Activated CD8-positive, alpha-beta T cell treated with anti-CD3 and anti-CD28 coated beads for 36 hours (primary cell): Measurements from ENCODE around the gene ATP1B2. TPM values are rescaled to one million over a fixed set of nuclear protein-coding genes. Genes with fewer than 3 reads are reported as not detected.

Experiments
- ATAC-seq: fragments of 200-7000 bp; cut with Tn5 transposase; one replicate; pipeline ENCODE4 v1.10.0; 2021; ENCODE audit warnings: mild to moderate bottlenecking, moderate library complexity
- CTCF ChIA-PET: fragments of 350-600 bp; sonication (Branson Sonifier 250); formaldehyde crosslinking; loops from one replicate; lab custom pipeline; 2021; ENCODE audit warnings: antibody characterized with exemption; lab: Charles Lee
- POLR2A ChIA-PET: fragments of 350-600 bp; sonication (Branson Sonifier 250); formaldehyde crosslinking; loops from one replicate; lab custom pipeline; 2021; ENCODE audit warnings: antibody characterized with exemption; lab: Charles Lee
- DNase-seq: peaks from one replicate; pipeline ENCODE4 v3.0.0-alpha.2; 2020
- H3K27ac Mint-ChIP-seq: one replicate; pipeline ENCODE4 v1.8.0; 2021; ENCODE audit warnings: mild to moderate bottlenecking, mixed read lengths
- H3K27me3 Mint-ChIP-seq: one replicate; pipeline ENCODE4 v1.8.0; 2021; ENCODE audit warnings: mixed read lengths
- H3K36me3 Mint-ChIP-seq: one replicate; pipeline ENCODE4 v1.8.0; 2021; ENCODE audit warnings: low read depth, mixed read lengths
- H3K4me1 Mint-ChIP-seq: one replicate; pipeline ENCODE4 v1.8.0; 2021; ENCODE audit warnings: low read depth, mixed read lengths
- H3K4me3 Mint-ChIP-seq: one replicate; pipeline ENCODE4 v1.8.0; 2021; ENCODE audit warnings: mild to moderate bottlenecking, moderate library complexity, mixed read lengths
- H3K9me3 Mint-ChIP-seq: one replicate; pipeline ENCODE4 v1.8.0; 2021; ENCODE audit warnings: mixed read lengths
- intact Hi-C: fragments of 100-400 bp; cut with micrococcal nuclease; formaldehyde crosslinking; loops from one replicate; pipeline ENCODE4 v1.10.0; 2022
- total RNA-seq, 2 experiments: library from RNA; stranded (reverse); gene quantifications; one replicate each; pipeline ENCODE4 v1.2.3, GENCODE V29; 2021
- TF ChIP-seq, protein P1 (sequence below): fragments of 200-600 bp; IDR thresholded peaks from one replicate; pipeline ENCODE4 v1.8.0; 2022; ENCODE audit warnings: antibody characterized with exemption, mild to moderate bottlenecking

ATP1B2 gene
- total RNA-seq, 2 experiments from 2014 or later = 0.38 TPM; not detected in 1

DNA sequence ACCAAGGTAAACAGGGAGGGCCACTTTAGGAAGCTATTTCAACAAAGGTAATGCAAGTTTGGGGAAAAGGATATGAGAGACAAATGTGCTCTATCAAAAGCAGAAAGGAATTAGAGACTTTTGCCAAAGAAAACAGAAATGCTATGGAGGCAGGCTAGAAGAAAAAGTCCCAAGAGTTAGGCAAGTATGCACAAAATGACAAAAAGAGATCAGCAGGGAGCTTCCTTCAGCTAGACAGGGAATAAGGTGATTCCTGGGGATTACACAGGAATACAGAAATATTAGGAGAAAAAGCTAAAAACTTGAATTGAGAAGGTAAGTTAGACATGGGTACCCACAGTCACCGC lies 38.5 kb upstream of the ATP1B2 start:
- CTCF ChIA-PET = interaction anchor here (1.2 to 3.1 kb wide), 4 partner anchors 22 to 89 kb away, joined by 3 to 15 read pairs (median 4); partner anchors contain the start of genes SOX15 and TP53
- DNase-seq (no peak), ATAC-seq (no peak)
- TF ChIP-seq, protein P1, sequence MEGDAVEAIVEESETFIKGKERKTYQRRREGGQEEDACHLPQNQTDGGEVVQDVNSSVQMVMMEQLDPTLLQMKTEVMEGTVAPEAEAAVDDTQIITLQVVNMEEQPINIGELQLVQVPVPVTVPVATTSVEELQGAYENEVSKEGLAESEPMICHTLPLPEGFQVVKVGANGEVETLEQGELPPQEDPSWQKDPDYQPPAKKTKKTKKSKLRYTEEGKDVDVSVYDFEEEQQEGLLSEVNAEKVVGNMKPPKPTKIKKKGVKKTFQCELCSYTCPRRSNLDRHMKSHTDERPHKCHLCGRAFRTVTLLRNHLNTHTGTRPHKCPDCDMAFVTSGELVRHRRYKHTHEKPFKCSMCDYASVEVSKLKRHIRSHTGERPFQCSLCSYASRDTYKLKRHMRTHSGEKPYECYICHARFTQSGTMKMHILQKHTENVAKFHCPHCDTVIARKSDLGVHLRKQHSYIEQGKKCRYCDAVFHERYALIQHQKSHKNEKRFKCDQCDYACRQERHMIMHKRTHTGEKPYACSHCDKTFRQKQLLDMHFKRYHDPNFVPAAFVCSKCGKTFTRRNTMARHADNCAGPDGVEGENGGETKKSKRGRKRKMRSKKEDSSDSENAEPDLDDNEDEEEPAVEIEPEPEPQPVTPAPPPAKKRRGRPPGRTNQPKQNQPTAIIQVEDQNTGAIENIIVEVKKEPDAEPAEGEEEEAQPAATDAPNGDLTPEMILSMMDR = no peak
- H3K27ac Mint-ChIP-seq = no peak overlapping the region
- H3K4me1 Mint-ChIP-seq = peaks cover 34% of the 10 kb centered on the region
- H3K36me3 Mint-ChIP-seq = peaks cover 7% of the 10 kb centered on the region
- POLR2A ChIA-PET = interaction anchor here (0.5 to 0.9 kb wide), 3 partner anchors 104 to 163 kb away, joined by 3 to 4 read pairs (median 3); no protein-coding TSS in a partner anchor
- no peaks in the 10 kb centered on the region for H3K27me3 Mint-ChIP-seq
- intact Hi-C loops = no loop called here
- H3K9me3 Mint-ChIP-seq = no peaks in the 10 kb centered on the region
- peak overlapping the region; percentile 6 for H3K4me3 Mint-ChIP-seq

DNA sequence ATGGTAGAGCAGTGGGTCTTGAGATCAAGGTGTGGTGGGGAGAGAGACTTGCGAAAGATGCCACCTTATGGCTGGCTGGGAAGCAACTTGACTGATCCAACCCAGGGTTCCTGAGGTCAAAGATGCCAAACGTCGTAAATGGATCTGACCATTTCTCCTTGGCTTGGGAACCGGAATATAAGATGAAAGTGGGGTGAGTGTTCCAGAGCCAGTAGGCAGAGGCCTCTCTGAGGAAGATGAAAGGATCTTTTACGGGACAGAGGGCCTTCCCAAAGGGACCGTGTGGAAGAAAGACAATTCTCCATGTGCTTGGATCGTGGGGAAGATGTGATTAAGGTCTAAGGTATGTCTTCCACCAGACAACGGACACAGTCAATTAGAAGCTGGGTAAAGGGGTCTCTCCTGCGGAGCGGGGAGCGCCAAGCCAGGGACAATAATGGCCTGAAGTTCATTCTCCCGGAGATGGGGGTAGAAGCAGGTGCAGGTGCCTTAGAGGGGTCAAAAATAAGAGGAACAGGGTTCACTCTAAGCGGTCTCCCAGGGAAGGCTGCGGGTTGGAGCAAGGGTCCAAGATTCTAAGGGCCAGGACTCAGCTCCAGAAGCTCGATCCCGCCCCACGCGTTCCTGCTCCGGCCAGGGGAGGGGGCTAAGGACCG lies 36.8 kb upstream of the ATP1B2 start:
- Mint-ChIP-seq H3K36me3 (peaks cover 7% of the 10 kb centered on the region), H3K4me1 (peaks cover 34% of the 10 kb centered on the region), H3K4me3 (peak overlapping the region; percentile 90), H3K9me3 (no peaks in the 10 kb centered on the region), H3K27me3 (no peaks in the 10 kb centered on the region), H3K27ac (peak overlapping the region; percentile 86)
- ChIA-PET CTCF (interaction anchor here (0.7 to 3.1 kb wide), 7 partner anchors 9 to 334 kb away, joined by 3 to 15 read pairs (median 3); partner anchors contain the start of genes ATP1B2 and SOX15), POLR2A (interaction anchor here (0.6 to 2.9 kb wide), 8 partner anchors 8 to 73 kb away, joined by 3 to 23 read pairs (median 6); partner anchors contain the start of genes MPDU1, SAT2 and TP53)
- TF ChIP-seq, protein P1 = no peak
- DNase-seq (no peak), ATAC-seq (no peak)
- intact Hi-C loops = no loop called here

DNA sequence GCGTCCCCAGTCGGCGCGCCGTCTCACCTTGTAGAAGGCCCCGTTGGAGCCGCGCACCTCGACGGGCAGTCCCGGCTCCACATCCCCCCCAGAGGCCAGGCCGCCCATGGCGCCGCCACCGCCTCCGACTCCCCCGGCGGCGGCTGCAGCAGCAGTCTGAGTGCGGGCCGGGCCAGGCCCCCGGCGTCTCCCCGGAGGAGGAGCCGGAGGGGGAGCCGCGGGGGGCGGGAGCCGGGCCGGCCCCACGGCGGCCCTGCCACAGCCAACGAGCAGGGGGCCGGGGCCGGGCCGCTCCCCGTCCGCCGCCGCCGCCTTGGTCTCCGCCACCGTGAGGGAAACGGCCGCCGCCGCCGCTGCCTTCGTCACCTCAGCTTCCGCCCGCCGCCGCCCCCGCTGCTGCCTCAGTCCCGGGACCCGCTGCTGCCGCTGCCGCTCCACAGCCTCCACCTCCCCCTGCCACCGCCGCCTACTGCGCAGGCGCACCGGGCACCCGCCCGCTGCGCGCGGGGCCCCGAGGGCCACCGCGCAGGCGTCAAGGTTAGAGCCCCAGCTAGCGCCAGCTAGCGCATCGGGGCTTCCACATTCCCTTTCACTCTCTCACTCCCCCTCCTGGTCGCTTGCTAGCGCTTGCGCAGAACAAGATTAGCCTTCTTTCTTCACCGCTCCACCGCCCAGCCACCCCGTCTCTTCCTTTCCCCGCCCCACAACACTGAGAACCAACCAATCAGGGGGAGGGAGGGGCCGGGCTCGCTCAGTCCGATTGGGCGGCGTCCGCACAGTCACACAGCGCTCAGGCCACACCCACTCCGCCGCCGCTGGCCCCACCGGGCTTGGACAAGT lies 36.1 kb upstream of the ATP1B2 start, which contains the start of gene FXR2:
Gene FXR2 (minus strand): TSS at position 473 of the 840 bp plus-strand sequence. CDS start 365 bp downstream, at position 108.
- intact Hi-C loops = no loop called here
- POLR2A ChIA-PET = interaction anchor here (0.6 to 2.9 kb wide), 13 partner anchors 9 to 232 kb away, joined by 3 to 23 read pairs (median 5); partner anchors contain the start of genes CD68, MPDU1, SAT2 and TP53
- Mint-ChIP-seq H3K9me3 (no peaks in the 10 kb centered on the region), H3K4me1 (peaks cover 31% of the 10 kb centered on the region), H3K36me3 (peaks cover 7% of the 10 kb centered on the region), H3K4me3 (peak within 1 kb of the TSS; percentile 90), H3K27me3 (no peaks in the 10 kb centered on the region), H3K27ac (peak within 1 kb of the TSS; percentile 89)
- TF ChIP-seq, protein P1 = peak; percentile 53
- peak; percentile 100 for DNase-seq
- CTCF ChIA-PET = interaction anchor here (0.8 to 3.1 kb wide), 17 partner anchors 8 to 334 kb away, joined by 3 to 15 read pairs (median 4); partner anchors contain the start of genes MPDU1, SAT2, SOX15 and TP53
- ATAC-seq = peak; percentile 96

DNA sequence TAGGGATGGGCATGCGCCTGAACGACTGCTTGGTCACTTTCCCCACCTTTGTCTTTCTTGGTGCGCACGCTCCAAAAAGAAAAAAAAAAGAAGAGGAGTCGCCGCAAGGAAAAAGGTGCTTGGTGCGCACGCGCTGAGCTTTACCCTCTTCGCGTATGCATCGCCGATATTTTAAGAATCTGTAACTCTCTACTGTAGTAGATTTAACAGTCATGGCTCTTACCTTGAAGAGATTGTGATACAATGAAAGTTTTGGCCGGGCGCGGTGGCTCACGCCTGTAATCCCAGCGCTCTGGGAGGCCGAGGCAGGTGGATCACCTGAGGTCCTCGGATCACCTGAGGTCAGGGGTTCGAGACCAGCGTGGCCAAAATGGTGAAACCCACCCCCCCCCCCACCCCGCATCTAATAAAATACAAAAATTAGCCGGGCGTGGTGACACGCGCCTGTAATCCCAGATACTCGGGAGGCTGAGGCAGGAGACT lies 35.4 kb upstream of the ATP1B2 start:
- peaks cover 7% of the 10 kb centered on the region for H3K36me3 Mint-ChIP-seq
- H3K9me3 Mint-ChIP-seq = no peaks in the 10 kb centered on the region
- H3K4me3 Mint-ChIP-seq = peak overlapping the region; percentile 90
- H3K27me3 Mint-ChIP-seq = no peaks in the 10 kb centered on the region
- H3K4me1 Mint-ChIP-seq = peaks cover 28% of the 10 kb centered on the region
- ChIA-PET POLR2A (interaction anchor here (0.7 to 2.9 kb wide), 9 partner anchors 12 to 231 kb away, joined by 3 to 23 read pairs (median 6); partner anchors contain the start of genes CD68, MPDU1, SAT2 and TP53), CTCF (interaction anchor here (0.8 to 1.4 kb wide), 12 partner anchors 9 to 291 kb away, joined by 3 to 13 read pairs (median 4); partner anchors contain the start of genes MPDU1, SAT2, SOX15 and TP53)
- intact Hi-C loops = no loop called here
- ATAC-seq = no peak
- peak overlapping the region; percentile 89 for H3K27ac Mint-ChIP-seq
- DNase-seq = no peak
- TF ChIP-seq, protein P1 = no peak
